ENCODE measurements around the gene COL26A1.
"Not testable (repeated sequence)": the region's sequence is repeated elsewhere in the genome, so short reads cannot be mapped to it uniquely, and the experiment has no call there.

Gene COL26A1

GRCh38 chr7:101432316-101432715 is 69.6 kb downstream of the COL26A1 start:
- Histone ChIP-seq H3K9me3 (ENCODE audit: insufficient read depth, low read depth, low read length) (no peaks in the 10 kb centered on the region), H3K4me1 (ENCODE audit: insufficient read depth, low read length) (peaks cover 8% of the 10 kb centered on the region; the same call in 1 of the 2 replicates), H3K27me3 (ENCODE audit: insufficient read depth, low read length) (no peaks in the 10 kb centered on the region), H3K36me3 (ENCODE audit: insufficient read depth, low read depth, low read length) (no peaks in the 10 kb centered on the region), H3K27ac (ENCODE audit: low read length) (no peak overlapping the region), H3K4me3 (ENCODE audit: low read length) (no peak overlapping the region), H3K9ac (ENCODE audit: low read depth, low read length) (no peak overlapping the region)

- no peaks in the 10 kb centered on the region for H3K27me3 ChIP-seq (ENCODE audit: insufficient read depth, low read length)
Observed at GRCh38 chr7:101433688-101434087, 71.0 kb downstream of the COL26A1 start.

GRCh38 chr7:101434155-101434554 is 71.5 kb downstream of the COL26A1 start:
- not testable (repeated sequence) for H3K27me3 ChIP-seq (ENCODE audit: insufficient read depth, low read length); H3K36me3 ChIP-seq (ENCODE audit: insufficient read depth, low read depth, low read length); H3K4me3 ChIP-seq (ENCODE audit: low read length); H3K27ac ChIP-seq (ENCODE audit: low read length); H3K9me3 ChIP-seq (ENCODE audit: insufficient read depth, low read depth, low read length); H3K9ac ChIP-seq (ENCODE audit: low read depth, low read length); H3K4me1 ChIP-seq (ENCODE audit: insufficient read depth, low read length)

More at GRCh38 chr7:101433688-101434087, 71.0 kb downstream of the COL26A1 start:
- Histone ChIP-seq H3K36me3 (ENCODE audit: insufficient read depth, low read depth, low read length) (no peaks in the 10 kb centered on the region), H3K4me3 (ENCODE audit: low read length) (no peak overlapping the region), H3K9ac (ENCODE audit: low read depth, low read length) (no peak overlapping the region), H3K27ac (ENCODE audit: low read length) (no peak overlapping the region), H3K9me3 (ENCODE audit: insufficient read depth, low read depth, low read length) (no peaks in the 10 kb centered on the region), H3K4me1 (ENCODE audit: insufficient read depth, low read length) (peaks cover 8% of the 10 kb centered on the region; the same call in 1 of the 2 replicates)

GRCh38 chr7:101435461-101436220 is 73.0 kb downstream of the COL26A1 start:
- no peaks in the 10 kb centered on the region for H3K36me3 ChIP-seq (ENCODE audit: insufficient read depth, low read depth, low read length)
- H3K4me1 ChIP-seq (ENCODE audit: insufficient read depth, low read length): peaks cover 8% of the 10 kb centered on the region; the same call in 1 of the 2 replicates
- H3K9ac ChIP-seq (ENCODE audit: low read depth, low read length): no peak overlapping the region; the same call in 1 of the 2 replicates
- H3K27me3 ChIP-seq (ENCODE audit: insufficient read depth, low read length): no peaks in the 10 kb centered on the region
- no peak overlapping the region for H3K27ac ChIP-seq (ENCODE audit: low read length)
- H3K9me3 ChIP-seq (ENCODE audit: insufficient read depth, low read depth, low read length): no peaks in the 10 kb centered on the region
- H3K4me3 ChIP-seq (ENCODE audit: low read length): no peak overlapping the region

- H3K9me3 ChIP-seq (ENCODE audit: insufficient read depth, low read depth, low read length): no peaks in the 10 kb centered on the region
- H3K9ac ChIP-seq (ENCODE audit: low read depth, low read length): no peak overlapping the region; the same call in 1 of the 2 replicates
- peaks cover 8% of the 10 kb centered on the region; the same call in 1 of the 2 replicates for H3K4me1 ChIP-seq (ENCODE audit: insufficient read depth, low read length)
- no peaks in the 10 kb centered on the region for H3K36me3 ChIP-seq (ENCODE audit: insufficient read depth, low read depth, low read length)
- H3K4me3 ChIP-seq (ENCODE audit: low read length): no peak overlapping the region
- H3K27ac ChIP-seq (ENCODE audit: low read length): no peak overlapping the region
- H3K27me3 ChIP-seq (ENCODE audit: insufficient read depth, low read length): no peaks in the 10 kb centered on the region
Observed at GRCh38 chr7:101436221-101436735, 73.6 kb downstream of the COL26A1 start.

- H3K4me1 ChIP-seq (ENCODE audit: insufficient read depth, low read length): peaks cover 8% of the 10 kb centered on the region; the same call in 1 of the 2 replicates
- no peaks in the 10 kb centered on the region for H3K9me3 ChIP-seq (ENCODE audit: insufficient read depth, low read depth, low read length)
- peak overlapping the region; percentile 65; the same call in 1 of the 2 replicates for H3K9ac ChIP-seq (ENCODE audit: low read depth, low read length)
- no peak overlapping the region for H3K27ac ChIP-seq (ENCODE audit: low read length)
- no peak overlapping the region for H3K4me3 ChIP-seq (ENCODE audit: low read length)
- no peaks in the 10 kb centered on the region for H3K36me3 ChIP-seq (ENCODE audit: insufficient read depth, low read depth, low read length)
- no peaks in the 10 kb centered on the region for H3K27me3 ChIP-seq (ENCODE audit: insufficient read depth, low read length)
Observed at GRCh38 chr7:101436857-101437576, 74.3 kb downstream of the COL26A1 start.

GRCh38 chr7:101441890-101442289 is 79.2 kb downstream of the COL26A1 start:
- Histone ChIP-seq H3K27ac (ENCODE audit: low read length) (no peak overlapping the region), H3K9ac (ENCODE audit: low read depth, low read length) (0 out of 2 replicates have a peak overlapping the region, but pooled peaks have one; percentile 42), H3K36me3 (ENCODE audit: insufficient read depth, low read depth, low read length) (no peaks in the 10 kb centered on the region), H3K9me3 (ENCODE audit: insufficient read depth, low read depth, low read length) (no peaks in the 10 kb centered on the region), H3K4me3 (ENCODE audit: low read length) (no peak overlapping the region), H3K4me1 (ENCODE audit: insufficient read depth, low read length) (peaks cover 3% of the 10 kb centered on the region; the same call in 1 of the 2 replicates), H3K27me3 (ENCODE audit: insufficient read depth, low read length) (no peaks in the 10 kb centered on the region)

- Histone ChIP-seq H3K27ac (ENCODE audit: low read length) (no peak overlapping the region), H3K4me1 (ENCODE audit: insufficient read depth, low read length) (no peaks in the 10 kb centered on the region), H3K27me3 (ENCODE audit: insufficient read depth, low read length) (no peaks in the 10 kb centered on the region), H3K4me3 (ENCODE audit: low read length) (no peak overlapping the region), H3K9ac (ENCODE audit: low read depth, low read length) (no peak overlapping the region), H3K9me3 (ENCODE audit: insufficient read depth, low read depth, low read length) (no peaks in the 10 kb centered on the region), H3K36me3 (ENCODE audit: insufficient read depth, low read depth, low read length) (no peaks in the 10 kb centered on the region)
Observed at GRCh38 chr7:101442426-101443070, 79.9 kb downstream of the COL26A1 start.

GRCh38 chr7:101450064-101450463 is 87.4 kb downstream of the COL26A1 start:
- H3K9me3 ChIP-seq (ENCODE audit: insufficient read depth, low read depth, low read length): no peaks in the 10 kb centered on the region
- H3K27me3 ChIP-seq (ENCODE audit: insufficient read depth, low read length): no peaks in the 10 kb centered on the region

GRCh38 chr7:101453617-101454016 is 90.9 kb downstream of the COL26A1 start:
- H3K9me3 ChIP-seq (ENCODE audit: insufficient read depth, low read depth, low read length): no peaks in the 10 kb centered on the region
- H3K4me3 ChIP-seq (ENCODE audit: low read length): no peak overlapping the region
- no peak overlapping the region for H3K9ac ChIP-seq (ENCODE audit: low read depth, low read length)
- no peak overlapping the region for H3K27ac ChIP-seq (ENCODE audit: low read length)
- H3K27me3 ChIP-seq (ENCODE audit: insufficient read depth, low read length): no peaks in the 10 kb centered on the region
- H3K4me1 ChIP-seq (ENCODE audit: insufficient read depth, low read length): no peaks in the 10 kb centered on the region
- peaks cover 5% of the 10 kb centered on the region; the same call in 1 of the 2 replicates for H3K36me3 ChIP-seq (ENCODE audit: insufficient read depth, low read depth, low read length)

More at GRCh38 chr7:101450064-101450463, 87.4 kb downstream of the COL26A1 start:
- Histone ChIP-seq H3K9ac (ENCODE audit: low read depth, low read length) (no peak overlapping the region), H3K36me3 (ENCODE audit: insufficient read depth, low read depth, low read length) (peaks cover 5% of the 10 kb centered on the region; the same call in 1 of the 2 replicates), H3K4me3 (ENCODE audit: low read length) (no peak overlapping the region), H3K27ac (ENCODE audit: low read length) (no peak overlapping the region), H3K4me1 (ENCODE audit: insufficient read depth, low read length) (no peaks in the 10 kb centered on the region)

- Histone ChIP-seq H3K27ac (ENCODE audit: low read length) (no peak overlapping the region), H3K9ac (ENCODE audit: low read depth, low read length) (no peak overlapping the region), H3K36me3 (ENCODE audit: insufficient read depth, low read depth, low read length) (no peaks in the 10 kb centered on the region), H3K4me1 (ENCODE audit: insufficient read depth, low read length) (no peaks in the 10 kb centered on the region), H3K4me3 (ENCODE audit: low read length) (no peak overlapping the region), H3K27me3 (ENCODE audit: insufficient read depth, low read length) (no peaks in the 10 kb centered on the region), H3K9me3 (ENCODE audit: insufficient read depth, low read depth, low read length) (no peaks in the 10 kb centered on the region)
Observed at GRCh38 chr7:101457001-101457750, 94.5 kb downstream of the COL26A1 start.
